Breast epithelium (tissue), 3 donors: Measurements from ENCODE around the gene PLEKHN1.

Source experiments
- CTCF ChIP-seq, 3 donors: fragments of 450-650 bp; IDR thresholded peaks; one replicate each; pipeline ENCODE4 v1.5.1; 2016 to 2017; ENCODE audit warnings: antibody characterized with exemption in 3 of 3, mild to moderate bottlenecking in 3 of 3, moderate library complexity in 3 of 3
- POLR2A ChIP-seq: fragments of 450-650 bp; IDR thresholded peaks from one replicate; pipeline ENCODE4 v1.6.1; 2016; ENCODE audit warnings: antibody characterized with exemption, mild to moderate bottlenecking, moderate library complexity
- POLR2AphosphoS5 ChIP-seq, 3 donors: sonication (generic); formaldehyde crosslinking; IDR thresholded peaks; one replicate each; pipeline ENCODE4 v1.6.1; 2017; ENCODE audit warnings: antibody characterized with exemption in 3 of 3

GRCh38 chr1:967466-968343 lies 1.4 kb downstream of the PLEKHN1 start:
- TF ChIP-seq CTCF (IDR thresholded peaks at IDR 0.05) (no peak), POLR2A (no peak), POLR2AphosphoS5 (IDR thresholded peaks at IDR 0.05) (no peak)
